SU-DHL-6 (cell line): ENCODE measurements around the gene CRB2.

Experiments
- CTCF ChIP-seq: fragments of 200-600 bp; sonication (generic); IDR thresholded peaks from one replicate; pipeline ENCODE4 v1.5.1; 2017; ENCODE audit warnings: antibody characterized with exemption, mild to moderate bottlenecking, low read length, moderate library complexity; ENCODE audit not compliant: insufficient read depth, poor library complexity, severe bottlenecking
- EZH2phosphoT487 ChIP-seq: fragments of 200-600 bp; sonication (generic), shearing (Covaris generic); conservative IDR thresholded peaks from 2 replicates; pipeline ENCODE4 v1.6.1; 2018; ENCODE audit warnings: mild to moderate bottlenecking, antibody characterized with exemption, low read length, moderate library complexity, mixed read lengths

- TF ChIP-seq EZH2phosphoT487 (no peak), CTCF (no peak)
Observed at GRCh38 chr9:123337971-123338370, 18.0 kb upstream of the CRB2 start.
